ENCODE data around the gene USP12.

The USP12 gene

DNA sequence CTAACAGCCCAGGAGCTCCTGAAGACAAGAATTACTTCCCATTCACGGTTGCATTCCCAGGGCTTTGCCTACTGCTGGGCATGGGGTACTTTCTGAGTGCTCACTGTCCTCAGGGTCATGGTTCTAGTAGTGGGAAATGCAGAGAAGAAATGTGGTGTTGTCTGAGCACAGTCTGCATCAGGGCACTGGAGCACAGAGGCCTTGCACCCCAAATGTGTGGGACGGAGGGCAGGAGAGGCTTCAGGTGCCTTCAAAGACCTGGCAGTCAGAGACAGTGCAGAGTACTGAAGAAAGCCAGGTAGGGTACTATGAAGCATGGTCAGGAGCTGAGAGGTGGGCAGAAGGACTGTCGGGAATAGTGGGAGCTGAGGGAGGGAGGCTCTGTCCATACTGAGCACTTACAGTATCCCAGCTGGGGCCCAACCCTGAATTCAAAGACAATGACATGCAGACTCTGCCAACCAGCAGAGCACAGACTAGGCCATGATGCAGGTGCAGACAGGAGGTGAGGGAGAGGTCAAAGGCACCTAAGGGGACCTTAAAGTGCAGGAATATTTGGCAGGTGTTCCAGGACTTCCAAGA, 144.4 kb downstream of the USP12 start:
- DNase-seq, result no peak

DNA sequence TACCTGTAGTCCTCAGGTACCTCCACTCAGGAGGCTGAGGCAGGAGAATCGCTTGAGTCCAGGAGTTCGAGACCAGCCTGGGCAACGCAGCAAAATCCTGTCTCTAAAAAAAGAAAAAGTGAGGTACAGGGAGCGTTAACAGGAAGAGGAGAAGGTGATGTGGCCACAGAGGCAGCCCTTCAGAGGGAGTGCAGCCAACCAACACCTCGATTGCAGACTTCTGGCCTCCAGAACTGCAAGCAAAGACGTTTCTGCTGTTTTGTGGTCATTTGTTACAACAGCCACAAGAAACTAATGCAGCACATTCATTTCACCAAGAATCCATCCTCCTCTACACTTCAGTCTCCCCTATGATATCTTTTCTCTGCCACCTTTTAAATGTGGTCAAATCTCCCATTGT, 145.2 kb downstream of the USP12 start:
- DNase-seq, result no peak

DNA sequence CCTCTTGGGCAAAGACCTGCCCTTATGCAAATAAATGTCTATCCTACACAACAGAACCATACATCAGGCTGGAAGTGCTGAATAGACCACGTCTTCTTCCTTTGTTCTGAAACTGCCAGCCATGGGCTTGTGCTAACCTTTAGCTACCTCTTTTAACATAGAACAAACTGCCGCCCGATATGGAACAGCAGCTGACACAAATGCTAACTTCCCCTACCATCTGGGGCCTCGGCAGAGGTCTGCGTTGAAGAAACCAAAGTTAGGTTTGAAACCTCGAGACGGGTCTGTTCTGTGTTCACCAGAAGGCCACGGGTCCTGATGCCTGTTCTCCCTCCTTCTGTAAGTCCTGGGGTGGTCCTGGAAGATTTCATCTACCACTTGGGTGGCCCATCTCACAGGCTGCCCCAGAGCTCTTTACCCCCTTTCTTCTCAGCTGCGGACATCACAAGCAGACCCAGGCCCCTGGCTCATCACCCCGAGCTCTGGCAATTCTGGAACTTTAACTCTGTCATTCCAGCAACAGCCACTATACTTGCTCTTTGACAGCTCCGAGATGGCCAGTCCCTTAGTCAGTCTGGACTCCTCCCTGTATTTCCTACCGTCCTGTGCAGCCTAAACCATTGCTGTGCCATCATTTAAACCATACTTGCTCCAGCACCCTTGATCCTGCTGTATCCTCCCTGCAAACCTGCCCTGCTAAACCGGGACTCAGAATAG, 146.7 kb downstream of the USP12 start:
- no peak for DNase-seq

DNA sequence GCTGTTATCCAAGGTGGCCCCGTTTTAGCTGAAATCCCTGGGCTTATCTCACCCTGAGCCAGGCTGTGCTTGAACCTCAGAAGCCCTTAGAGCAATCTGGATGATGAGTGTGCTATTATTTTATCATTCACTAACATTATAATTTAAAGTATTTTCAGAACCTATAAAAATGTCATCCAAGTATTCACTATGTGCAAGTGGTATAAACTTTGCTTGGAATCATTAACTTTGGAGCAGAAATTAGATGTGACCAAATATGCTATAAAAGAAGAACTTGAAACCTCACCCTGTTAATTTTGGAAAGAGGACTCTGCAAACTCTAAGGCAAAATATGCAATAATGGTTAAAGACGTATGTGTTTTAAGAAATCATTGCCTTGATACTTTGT, 147.5 kb downstream of the USP12 start:
- DNase-seq, result no peak

DNA sequence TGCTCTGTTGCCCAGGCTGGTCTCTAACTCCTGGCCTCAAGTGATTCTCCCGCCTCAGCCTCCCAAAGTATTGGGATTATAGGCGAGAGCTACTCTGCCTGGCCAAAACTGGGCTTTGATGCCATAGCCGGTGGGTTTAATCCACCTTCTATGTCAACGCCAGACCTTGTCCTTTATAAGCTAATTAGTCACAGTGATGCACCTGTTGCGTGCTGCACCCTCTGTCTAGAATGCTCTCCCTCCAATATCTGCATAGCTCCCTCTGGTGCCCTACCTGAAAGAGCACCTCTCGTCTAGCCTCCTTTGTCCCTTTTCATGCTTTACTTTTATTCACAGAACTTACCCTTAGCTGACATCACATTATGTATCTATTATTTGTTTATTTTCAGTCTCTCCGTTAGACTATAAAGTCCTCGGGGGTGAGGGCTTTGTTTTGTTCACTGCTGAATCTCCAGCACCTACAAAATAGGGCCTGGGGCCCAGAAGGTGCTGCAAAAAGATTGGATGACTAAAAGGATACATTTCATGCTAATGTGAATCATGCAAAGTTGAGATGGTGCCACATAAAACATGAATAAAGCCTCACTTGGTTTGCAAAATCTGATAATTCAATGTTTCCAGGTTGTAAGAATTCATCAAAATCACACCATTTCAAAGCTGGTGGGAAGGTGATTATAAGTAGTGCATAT, 148.1 kb downstream of the USP12 start:
- DNase-seq, result no peak

DNA sequence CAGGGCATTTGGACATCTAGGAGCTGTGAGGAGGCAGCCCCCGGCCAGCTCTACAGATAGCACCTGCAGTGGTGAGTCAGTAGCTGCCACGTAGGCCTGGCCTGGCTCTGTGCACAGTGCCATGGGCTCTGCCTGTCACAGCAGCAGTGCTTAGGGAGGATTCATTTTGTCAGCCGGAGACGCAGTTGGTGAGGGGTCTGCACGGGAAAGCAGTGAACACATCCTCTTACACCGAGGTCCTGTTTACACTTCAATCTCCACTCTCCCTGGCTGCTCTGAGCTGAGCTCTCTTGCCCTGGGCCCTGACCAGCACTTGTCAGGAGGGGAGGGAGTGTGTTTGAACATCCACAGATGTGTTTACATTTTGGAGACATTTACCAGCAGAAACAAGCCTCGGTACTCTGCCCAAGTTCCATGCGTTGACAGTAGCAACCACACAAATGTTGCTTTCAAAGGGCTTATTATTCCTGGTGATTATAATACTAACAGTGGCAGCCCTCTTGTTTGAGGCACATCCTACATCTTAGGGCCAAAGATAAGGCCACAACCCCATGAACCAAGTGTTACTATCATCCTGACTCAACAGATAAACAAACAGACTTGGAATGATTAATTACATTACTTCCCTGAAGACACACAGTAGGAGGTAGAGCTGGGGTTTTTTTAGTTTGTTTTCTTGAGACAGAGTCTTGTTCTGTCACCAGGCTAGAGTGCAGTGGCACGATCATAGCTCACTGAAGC, 148.9 kb downstream of the USP12 start:
- DNase-seq, result peak; percentile 72

DNA sequence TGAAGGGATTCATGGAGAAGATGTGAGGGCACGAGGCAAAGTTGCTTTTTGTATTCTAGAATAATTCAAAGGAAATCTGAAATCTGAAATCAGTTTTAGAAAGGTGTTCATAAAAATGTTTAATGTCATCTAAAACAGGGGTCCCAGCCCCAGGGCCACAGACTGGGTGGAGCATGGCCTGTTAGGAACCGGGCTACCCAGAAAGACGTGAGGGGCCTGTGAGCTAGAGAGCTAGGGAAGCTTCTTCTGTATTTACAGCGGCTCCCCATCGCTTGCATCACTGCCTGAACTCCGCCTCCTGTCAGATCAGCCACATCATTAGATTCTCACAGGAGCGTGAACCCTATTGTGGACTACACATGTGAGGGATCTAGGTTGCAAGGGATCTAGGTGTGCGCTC, 151.2 kb downstream of the USP12 start:
- no peak for DNase-seq

DNA sequence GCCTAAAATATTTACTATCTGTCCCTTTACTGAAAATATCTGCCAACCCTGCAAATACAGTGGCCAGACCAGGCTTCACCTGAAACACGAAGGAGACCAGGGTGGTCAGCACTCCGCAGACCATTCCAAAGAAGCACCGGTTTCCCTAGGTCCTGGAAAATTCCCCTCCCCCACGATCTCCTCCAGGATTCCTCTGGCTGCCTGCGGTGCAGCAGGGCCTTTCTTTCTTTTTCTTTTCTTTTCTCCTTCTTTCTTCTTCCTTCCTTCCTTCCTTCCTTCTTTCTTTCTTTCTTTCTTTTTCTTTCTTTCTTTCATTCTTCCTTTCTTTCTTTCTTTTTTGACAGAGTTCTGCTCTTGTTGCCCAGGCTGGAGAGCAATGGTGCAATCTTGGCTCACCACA, 152.7 kb downstream of the USP12 start:
- no peak for DNase-seq

DNA sequence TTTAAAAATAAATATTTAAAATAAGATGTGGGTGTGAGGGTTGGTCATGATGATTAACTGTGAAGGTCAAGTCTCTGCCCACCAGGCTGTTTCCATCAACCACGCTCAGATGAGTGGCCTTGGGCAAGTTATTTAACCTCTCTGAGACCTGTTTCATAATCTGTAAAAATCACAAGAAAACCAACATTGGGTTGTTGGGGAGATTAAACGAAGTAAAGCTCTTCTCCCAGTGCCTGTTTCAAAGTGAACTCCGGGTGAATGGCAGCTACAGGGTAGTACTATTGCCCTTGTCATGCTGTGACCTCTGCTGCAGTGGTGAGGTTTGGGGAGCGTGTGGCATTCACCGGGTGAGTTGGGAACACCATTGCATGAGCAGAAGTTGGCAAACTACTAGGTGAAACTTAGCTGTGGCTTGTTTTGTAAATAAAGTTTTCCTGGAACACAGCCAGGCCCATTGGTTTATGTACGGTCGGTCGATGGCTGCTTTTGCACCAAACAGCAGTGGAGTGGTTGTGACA, 153.2 kb downstream of the USP12 start:
- DNase-seq, result no peak

DNA sequence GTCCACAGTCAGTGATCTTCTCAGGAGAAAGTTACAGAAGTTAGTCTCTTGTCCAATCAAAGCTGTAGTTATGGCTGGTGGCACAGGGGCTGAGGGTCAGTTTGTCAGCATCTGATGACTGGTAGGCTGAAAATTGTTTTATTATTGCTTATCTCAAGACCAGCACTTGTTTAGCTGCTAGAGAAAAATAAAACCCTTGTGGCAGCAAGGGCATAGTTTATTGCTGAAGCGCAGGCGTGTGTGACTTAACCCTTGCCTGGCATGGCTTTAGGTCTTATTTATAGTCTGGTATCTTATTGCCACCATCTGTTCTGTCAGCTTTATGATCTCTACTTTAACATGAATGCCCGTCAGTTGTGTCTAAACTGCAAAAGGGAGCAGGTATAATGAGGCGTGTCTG, 154.7 kb downstream of the USP12 start:
- DNase-seq, result no peak
